Mucosa of stomach (tissue), 1 donor: Measurements from ENCODE around the gene PAWR.
"Not testable (repeated sequence)": the region's sequence is repeated elsewhere in the genome, so short reads cannot be mapped to it uniquely, and the experiment has no call there.

Experiments
- H3K27me3 ChIP-seq: one replicate; pipeline ENCODE4 v1.7.0; 2013; ENCODE audit warnings: mild to moderate bottlenecking, low read length; ENCODE audit not compliant: control insufficient read depth, insufficient read depth
- H3K36me3 ChIP-seq: one replicate; pipeline ENCODE4 v1.7.0; 2013; ENCODE audit warnings: low read length; ENCODE audit not compliant: control insufficient read depth, insufficient read depth
- H3K4me1 ChIP-seq: one replicate; pipeline ENCODE4 v1.7.0; 2013; ENCODE audit warnings: mild to moderate bottlenecking, low read length; ENCODE audit not compliant: control insufficient read depth, insufficient read depth
- H3K4me3 ChIP-seq: one replicate; pipeline ENCODE4 v1.7.0; 2013; ENCODE audit warnings: low read length
- H3K9ac ChIP-seq: one replicate; pipeline ENCODE4 v1.7.0; 2013; ENCODE audit warnings: mild to moderate bottlenecking, low read length, moderate library complexity
- H3K9me3 ChIP-seq: one replicate; pipeline ENCODE4 v1.7.0; 2013; ENCODE audit warnings: mild to moderate bottlenecking, low read length, moderate library complexity; ENCODE audit not compliant: control insufficient read depth
- donor health status: Pancreatic carcinoma.

The PAWR gene

DNA sequence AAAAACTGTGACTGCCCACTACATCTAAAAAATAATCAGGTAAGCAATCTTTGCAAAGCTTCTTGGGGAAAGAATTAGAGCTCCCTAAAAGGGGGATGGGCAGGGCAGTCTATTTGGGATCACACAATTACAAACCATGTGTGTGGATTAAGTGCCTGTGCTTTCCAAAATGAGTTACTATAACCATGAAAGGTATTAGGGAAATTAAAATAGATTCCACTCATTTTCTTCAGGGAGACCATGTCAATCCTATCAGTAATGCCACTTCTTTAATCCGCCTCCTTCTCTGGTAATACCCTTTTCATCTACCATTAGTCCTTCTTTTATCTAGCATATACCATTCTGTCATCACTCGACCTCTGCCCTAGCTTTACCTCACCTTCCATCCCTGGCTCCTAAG is 53.7 kb downstream of the PAWR start:
- H3K9ac ChIP-seq = no peak overlapping the region
- peaks cover 3% of the 10 kb centered on the region for H3K4me1 ChIP-seq
- no peaks in the 10 kb centered on the region for H3K9me3 ChIP-seq
- no peaks in the 10 kb centered on the region for H3K27me3 ChIP-seq
- no peak overlapping the region for H3K4me3 ChIP-seq
- no peaks in the 10 kb centered on the region for H3K36me3 ChIP-seq

DNA sequence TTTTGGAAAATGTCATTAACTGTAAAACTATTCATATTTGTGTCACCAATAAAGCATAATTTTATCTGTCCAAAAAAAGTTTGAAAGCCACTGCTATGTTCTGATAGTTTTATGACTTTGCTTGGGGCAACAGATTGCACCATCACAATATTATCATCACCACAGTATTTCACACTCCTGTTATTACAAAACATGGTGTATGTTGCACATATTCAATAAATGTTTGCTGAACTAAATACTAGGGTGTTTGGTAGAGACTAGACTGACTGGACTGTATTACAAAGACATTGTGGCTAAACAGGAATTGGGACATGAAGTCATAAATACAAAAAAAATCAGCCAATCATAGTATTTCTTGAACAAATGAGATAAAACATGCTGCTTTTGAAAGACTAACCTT is 55.1 kb downstream of the PAWR start:
- Histone ChIP-seq H3K27me3 (no peaks in the 10 kb centered on the region), H3K4me3 (no peak overlapping the region), H3K9me3 (no peaks in the 10 kb centered on the region), H3K9ac (no peak overlapping the region), H3K4me1 (peaks cover 3% of the 10 kb centered on the region), H3K36me3 (no peaks in the 10 kb centered on the region)

DNA sequence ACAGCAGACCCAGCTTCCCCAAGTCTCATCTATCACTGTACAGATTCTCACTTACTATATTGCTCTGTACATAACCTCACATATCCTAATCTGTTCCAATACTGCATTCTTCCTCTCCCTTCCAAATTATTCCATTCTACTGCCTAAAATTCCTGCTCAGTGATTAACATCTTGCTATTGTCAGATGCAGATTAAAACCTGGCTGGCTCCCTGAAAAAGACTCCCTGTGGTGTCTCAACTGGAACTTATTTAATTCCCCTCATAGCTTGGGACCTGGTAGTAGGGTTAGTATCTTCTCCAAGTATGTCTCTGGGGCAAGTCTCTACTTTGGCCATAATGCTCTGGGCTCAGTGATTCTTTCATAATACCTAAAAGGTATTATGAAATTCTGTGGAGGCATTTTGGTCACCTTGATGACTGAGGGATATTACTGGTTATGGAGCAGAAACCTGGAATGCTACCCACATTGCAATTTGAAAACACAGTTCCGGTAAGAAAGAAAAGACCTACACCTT is 55.8 kb downstream of the PAWR start:
- Histone ChIP-seq H3K4me3 (no peak overlapping the region), H3K36me3 (no peaks in the 10 kb centered on the region), H3K27me3 (no peaks in the 10 kb centered on the region), H3K9me3 (no peaks in the 10 kb centered on the region), H3K4me1 (peaks cover 3% of the 10 kb centered on the region), H3K9ac (no peak overlapping the region)

GRCh38 chr12:79629561-79629960 is 61.2 kb downstream of the PAWR start:
- H3K9ac ChIP-seq = no peak overlapping the region
- H3K4me1 ChIP-seq = no peaks in the 10 kb centered on the region
- H3K9me3 ChIP-seq = no peaks in the 10 kb centered on the region
- no peaks in the 10 kb centered on the region for H3K36me3 ChIP-seq
- H3K27me3 ChIP-seq = no peaks in the 10 kb centered on the region
- H3K4me3 ChIP-seq = no peak overlapping the region

DNA sequence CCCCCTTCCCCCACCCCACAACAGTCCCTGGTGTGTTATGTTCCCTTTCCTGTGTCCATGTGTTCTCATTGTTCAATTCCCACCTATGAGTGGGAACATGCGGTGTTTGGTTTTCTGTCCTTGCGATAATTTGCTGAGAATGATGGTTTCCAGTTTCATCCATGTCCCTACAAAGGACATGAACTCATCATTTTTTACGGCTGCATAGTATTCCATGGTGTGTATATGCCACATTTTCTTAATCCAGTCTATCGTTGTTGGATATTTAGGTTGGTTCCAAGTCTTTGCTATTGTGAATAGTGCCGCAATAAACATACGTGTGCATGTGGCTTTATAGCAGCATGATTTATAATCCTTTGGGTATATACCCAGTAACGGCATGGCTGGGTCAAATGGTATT is 64.0 kb downstream of the PAWR start:
- not testable (repeated sequence) for H3K4me1 ChIP-seq, H3K27me3 ChIP-seq, H3K4me3 ChIP-seq, H3K9me3 ChIP-seq, H3K36me3 ChIP-seq, H3K9ac ChIP-seq

- no peaks in the 10 kb centered on the region for H3K27me3 ChIP-seq
- H3K36me3 ChIP-seq = no peaks in the 10 kb centered on the region
- H3K9ac ChIP-seq = no peak overlapping the region
- no peaks in the 10 kb centered on the region for H3K4me1 ChIP-seq
- H3K4me3 ChIP-seq = no peak overlapping the region
- H3K9me3 ChIP-seq = no peaks in the 10 kb centered on the region
Measured at GRCh38 chr12:79624378-79624777, 66.4 kb downstream of the PAWR start.

- no peak overlapping the region for H3K9ac ChIP-seq
- H3K27me3 ChIP-seq = no peaks in the 10 kb centered on the region
- no peaks in the 10 kb centered on the region for H3K9me3 ChIP-seq
- H3K4me3 ChIP-seq = no peak overlapping the region
- no peaks in the 10 kb centered on the region for H3K36me3 ChIP-seq
- H3K4me1 ChIP-seq = peaks cover under 1% of the 10 kb centered on the region
Measured at GRCh38 chr12:79619872-79620562, 70.7 kb downstream of the PAWR start.

DNA sequence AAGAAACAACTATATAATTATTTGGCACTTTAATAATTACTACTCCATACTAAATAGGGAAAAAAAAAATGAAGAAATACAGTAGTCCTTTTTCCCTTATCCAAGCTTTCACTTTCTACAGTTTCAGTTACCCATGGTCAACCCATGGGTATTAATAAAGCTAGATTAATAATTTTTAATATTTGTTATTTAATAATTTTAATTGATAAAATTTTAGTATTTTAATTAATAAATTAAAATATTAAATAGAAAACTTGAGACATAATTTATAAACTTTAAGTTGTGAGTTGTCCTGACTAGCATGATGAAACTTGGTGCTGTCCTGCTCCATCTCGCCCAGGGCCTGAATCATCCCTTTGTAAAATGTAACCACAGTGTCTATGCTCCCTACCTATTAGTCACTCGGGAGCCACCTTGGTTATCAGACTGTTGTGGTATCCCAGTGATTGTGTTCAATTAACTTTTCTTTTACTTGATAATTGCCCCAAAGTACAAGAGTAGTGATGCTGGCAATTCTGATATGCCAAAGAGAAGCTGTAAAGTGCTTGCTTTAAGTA is 71.8 kb downstream of the PAWR start:
- Histone ChIP-seq H3K36me3 (no peaks in the 10 kb centered on the region), H3K4me1 (peaks cover 8% of the 10 kb centered on the region), H3K4me3 (no peak overlapping the region), H3K27me3 (no peaks in the 10 kb centered on the region), H3K9ac (no peak overlapping the region), H3K9me3 (no peaks in the 10 kb centered on the region)

DNA sequence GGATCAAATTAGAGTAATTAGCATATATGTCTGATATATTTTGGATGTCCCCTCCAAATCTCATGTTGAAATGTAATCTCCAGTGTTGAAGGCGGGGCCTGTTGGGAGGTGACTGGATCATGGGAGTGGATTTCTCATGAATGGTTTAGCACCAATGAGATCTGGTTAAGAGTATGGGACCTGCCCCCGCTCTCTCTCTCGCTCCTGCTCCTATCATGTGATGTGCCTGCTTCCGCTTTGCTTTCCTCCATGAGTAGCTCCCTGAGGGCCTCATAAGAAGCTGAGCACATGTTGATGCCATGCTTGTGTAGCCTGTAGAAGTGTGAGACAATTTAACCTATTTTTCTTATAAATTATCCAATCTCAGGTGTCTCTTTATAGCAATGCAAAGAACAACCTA is 73.1 kb downstream of the PAWR start:
- Histone ChIP-seq H3K27me3 (no peaks in the 10 kb centered on the region), H3K9ac (no peak overlapping the region), H3K9me3 (no peaks in the 10 kb centered on the region), H3K36me3 (no peaks in the 10 kb centered on the region), H3K4me1 (peaks cover 8% of the 10 kb centered on the region), H3K4me3 (no peak overlapping the region)

DNA sequence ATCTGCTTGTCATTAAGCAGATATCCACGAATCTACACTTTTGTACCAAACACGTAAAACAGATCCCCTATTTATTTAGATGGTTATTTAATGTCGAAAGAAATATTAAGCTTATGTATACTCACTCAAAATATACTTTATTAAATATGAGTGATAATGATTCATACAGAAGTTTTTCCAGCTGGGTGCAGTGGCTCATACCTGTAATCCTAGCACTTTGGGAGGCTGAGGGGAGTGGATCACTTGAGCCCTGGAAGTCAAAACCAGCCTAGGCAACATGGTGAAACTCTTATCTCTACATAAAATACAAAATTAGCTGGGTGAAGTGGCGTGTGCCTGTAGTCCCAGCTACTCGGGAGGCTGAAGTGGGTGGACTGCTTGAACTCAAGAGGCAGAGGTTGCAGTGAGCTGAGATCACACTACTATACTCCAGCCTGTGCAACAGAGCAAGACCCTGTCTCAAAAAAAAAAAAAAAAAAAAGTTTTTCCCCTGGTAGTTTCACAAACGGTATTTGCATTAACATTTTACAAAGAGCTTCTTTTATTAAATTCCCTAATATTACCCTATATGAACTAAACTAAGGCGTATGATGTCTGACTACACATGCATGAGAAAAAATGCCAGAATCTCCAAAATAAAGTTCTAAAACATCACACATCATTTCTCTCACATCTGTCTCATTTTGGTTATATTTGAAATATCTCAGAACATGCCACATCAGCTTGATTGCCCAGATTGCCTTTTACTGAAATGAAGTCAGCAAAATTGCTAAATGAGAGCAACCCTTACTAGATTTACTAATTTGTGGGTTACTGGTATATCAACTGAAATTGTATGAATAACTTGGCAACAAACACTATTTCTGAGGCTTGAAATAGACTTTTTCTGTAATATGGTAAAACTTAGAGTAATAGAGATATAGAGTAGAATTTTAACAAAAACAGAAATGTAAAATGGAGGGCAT is 74.9 kb downstream of the PAWR start:
- Histone ChIP-seq H3K9ac (no peak overlapping the region), H3K4me3 (no peak overlapping the region), H3K4me1 (peaks cover 8% of the 10 kb centered on the region), H3K36me3 (no peaks in the 10 kb centered on the region), H3K27me3 (no peaks in the 10 kb centered on the region), H3K9me3 (no peaks in the 10 kb centered on the region)

DNA sequence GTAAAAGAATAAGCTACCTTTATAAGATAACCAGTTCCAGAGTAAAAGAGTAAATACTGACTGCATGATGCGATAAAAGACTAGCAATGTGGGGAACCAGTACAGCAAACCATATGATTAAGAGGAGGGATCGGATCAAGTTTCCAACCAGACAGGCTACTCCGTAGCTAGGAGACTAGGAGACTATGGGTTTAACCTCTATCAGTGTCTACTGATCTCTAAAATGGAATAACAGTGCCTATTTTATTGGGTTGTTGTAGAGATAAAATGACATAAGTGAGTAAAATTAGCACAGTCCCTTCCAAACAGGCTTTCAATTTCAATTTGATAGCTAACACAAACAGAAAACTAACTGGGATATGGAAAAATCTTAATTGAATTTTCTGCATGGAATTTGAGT is 76.0 kb downstream of the PAWR start:
- H3K9ac ChIP-seq = no peak overlapping the region
- H3K36me3 ChIP-seq = no peaks in the 10 kb centered on the region
- H3K27me3 ChIP-seq = no peaks in the 10 kb centered on the region
- no peak overlapping the region for H3K4me3 ChIP-seq
- peaks cover 8% of the 10 kb centered on the region for H3K4me1 ChIP-seq
- no peaks in the 10 kb centered on the region for H3K9me3 ChIP-seq

- H3K9me3 ChIP-seq = no peaks in the 10 kb centered on the region
- H3K4me1 ChIP-seq = no peaks in the 10 kb centered on the region
- no peak overlapping the region for H3K9ac ChIP-seq
- no peaks in the 10 kb centered on the region for H3K27me3 ChIP-seq
- no peak overlapping the region for H3K4me3 ChIP-seq
- no peaks in the 10 kb centered on the region for H3K36me3 ChIP-seq
Measured at GRCh38 chr12:79601908-79602307, 88.9 kb downstream of the PAWR start.
